HEK293 (cell line): ENCODE measurements around the gene FAM210B.

ENCODE experiments used
- CTCF ChIA-PET: fragments of 350-600 bp; formaldehyde crosslinking; extraction: SDS; loops from one replicate; lab custom pipeline; 2021; ENCODE audit warnings: antibody characterized with exemption; lab: Yijun Ruan, JAX
- POLR2A ChIA-PET: fragments of 300-600 bp; formaldehyde crosslinking; extraction: SDS; loops from one replicate; lab custom pipeline; 2020; ENCODE audit warnings: antibody characterized with exemption, inconsistent platforms; lab: Yijun Ruan, JAX
- H3K27ac ChIP-seq: fragments of 200-500 bp; sonication (Bioruptor generic); 2 replicates; pipeline ENCODE4 v1.5.1; 2014; ENCODE audit warnings: low read depth, low read length, control low read depth, inconsistent platforms; ENCODE audit errors: extremely low read depth
- H3K36me3 ChIP-seq, 2 experiments: fragments of 200-500 bp in 1 of 2; sonication (Bioruptor generic) in 1 of 2; 1 replicate in 1 of 2; 2 replicates in 1 of 2; pipeline ENCODE4 v1.5.1; 2014 to 2017; ENCODE audit warnings: inconsistent platforms in 2 of 2, low read length in 2 of 2; ENCODE audit not compliant: control insufficient read depth in 2 of 2, insufficient read depth in 1 of 2
- H3K4me1 ChIP-seq: fragments of 200-500 bp; sonication (Bioruptor generic); 2 replicates; pipeline ENCODE4 v1.5.1; 2014; ENCODE audit warnings: mild to moderate bottlenecking, low read length, inconsistent platforms; ENCODE audit not compliant: control insufficient read depth, insufficient read depth
- H3K4me3 ChIP-seq: 2 replicates; pipeline ENCODE4 v1.5.1; 2011; ENCODE audit warnings: low read depth, mild to moderate bottlenecking, control low read depth, low read length, moderate library complexity
- H3K9me3 ChIP-seq: fragments of 200-500 bp; sonication (Bioruptor generic); 2 replicates; pipeline ENCODE4 v1.5.1; 2014; ENCODE audit warnings: low read depth, low read length, inconsistent platforms; ENCODE audit not compliant: control insufficient read depth, insufficient read depth
- GLIS1 ChIP-seq: fragments of 450-650 bp; formaldehyde crosslinking; IDR thresholded peaks from 2 replicates; pipeline ENCODE4 v1.5.1; 2016; ENCODE audit warnings: missing biosample characterization, missing genetic modification characterization
- GLIS2 ChIP-seq: fragments of 450-650 bp; formaldehyde crosslinking; IDR thresholded peaks from 2 replicates; pipeline ENCODE4 v1.5.1; 2016; ENCODE audit warnings: missing biosample characterization, missing genetic modification characterization
- PBX3 ChIP-seq: sonication (generic); formaldehyde crosslinking; IDR thresholded peaks from 2 replicates; pipeline ENCODE4 v1.8.1; 2022; ENCODE audit warnings: mild to moderate bottlenecking, moderate library complexity, missing genetic modification reagents
- RBAK ChIP-seq: fragments of 450-650 bp; formaldehyde crosslinking; IDR thresholded peaks from 2 replicates; pipeline ENCODE4 v1.5.1; 2016; ENCODE audit warnings: missing biosample characterization, missing genetic modification characterization
- REPIN1 ChIP-seq: fragments of 450-650 bp; formaldehyde crosslinking; IDR thresholded peaks from 2 replicates; pipeline ENCODE4 v1.5.1; 2017; ENCODE audit warnings: missing biosample characterization, missing genetic modification characterization, low read depth
- TCF7L2 ChIP-seq: IDR thresholded peaks from 2 replicates; pipeline ENCODE4 v1.6.1; 2011; ENCODE audit warnings: low read depth, mild to moderate bottlenecking, inconsistent platforms, low read length, moderate library complexity, borderline replicate concordance
- ZBTB8A ChIP-seq: fragments of 450-650 bp; formaldehyde crosslinking; IDR thresholded peaks from 2 replicates; pipeline ENCODE4 v1.5.1; 2016; ENCODE audit warnings: missing biosample characterization, missing genetic modification characterization
- ZFP69B ChIP-seq: fragments of 450-650 bp; formaldehyde crosslinking; IDR thresholded peaks from 2 replicates; pipeline ENCODE4 v1.5.1; 2016; ENCODE audit warnings: missing biosample characterization, missing genetic modification characterization
- ZNF10 ChIP-seq: fragments of 450-650 bp; formaldehyde crosslinking; IDR thresholded peaks from 2 replicates; pipeline ENCODE4 v1.5.1; 2017; ENCODE audit warnings: missing biosample characterization, missing genetic modification characterization
- ZNF138 ChIP-seq: fragments of 450-650 bp; formaldehyde crosslinking; IDR thresholded peaks from 2 replicates; pipeline ENCODE4 v1.5.1; 2016; ENCODE audit warnings: missing biosample characterization, missing genetic modification characterization, borderline replicate concordance
- ZNF223 ChIP-seq: fragments of 450-650 bp; formaldehyde crosslinking; IDR thresholded peaks from 2 replicates; pipeline ENCODE4 v1.5.1; 2016; ENCODE audit warnings: missing biosample characterization, missing genetic modification characterization
- ZNF24 ChIP-seq: fragments of 450-650 bp; formaldehyde crosslinking; IDR thresholded peaks from 2 replicates; pipeline ENCODE4 v1.5.1; 2016; ENCODE audit warnings: missing biosample characterization, missing genetic modification characterization
- ZNF311 ChIP-seq: fragments of 450-650 bp; formaldehyde crosslinking; IDR thresholded peaks from 2 replicates; pipeline ENCODE4 v1.5.1; 2017; ENCODE audit warnings: missing biosample characterization, missing genetic modification characterization, borderline replicate concordance
- ZNF341 ChIP-seq: fragments of 450-650 bp; formaldehyde crosslinking; IDR thresholded peaks from 2 replicates; pipeline ENCODE4; 2016; ENCODE audit warnings: low read depth, missing biosample characterization, missing genetic modification characterization
- ZNF366 ChIP-seq: fragments of 450-650 bp; formaldehyde crosslinking; conservative IDR thresholded peaks from 2 replicates; pipeline ENCODE4 v1.5.1; 2016; ENCODE audit warnings: missing biosample characterization, missing genetic modification characterization
- ZNF37A ChIP-seq: fragments of 450-650 bp; IDR thresholded peaks from 2 replicates; pipeline ENCODE4 v1.5.1; 2018; ENCODE audit warnings: missing biosample characterization, missing genetic modification characterization
- ZNF423 ChIP-seq: fragments of 450-650 bp; formaldehyde crosslinking; IDR thresholded peaks from 2 replicates; pipeline ENCODE4 v1.5.1; 2016; ENCODE audit warnings: missing biosample characterization, missing genetic modification characterization
- ZNF473 ChIP-seq: fragments of 450-650 bp; formaldehyde crosslinking; IDR thresholded peaks from 2 replicates; pipeline ENCODE4 v1.5.1; 2017; ENCODE audit warnings: missing biosample characterization, missing genetic modification characterization
- ZNF501 ChIP-seq: fragments of 450-650 bp; formaldehyde crosslinking; IDR thresholded peaks from 2 replicates; pipeline ENCODE4 v1.5.1; 2016; ENCODE audit warnings: missing biosample characterization, missing genetic modification characterization
- ZNF830 ChIP-seq: fragments of 450-650 bp; IDR thresholded peaks from 2 replicates; pipeline ENCODE4 v1.5.0; 2018; ENCODE audit warnings: missing biosample characterization, missing genetic modification characterization, low read depth, mild to moderate bottlenecking, moderate library complexity
- TF ChIP-seq, protein P1 (sequence below): fragments of 450-650 bp; formaldehyde crosslinking; IDR thresholded peaks from 2 replicates; pipeline ENCODE4 v1.5.1; 2016; ENCODE audit warnings: missing biosample characterization, missing genetic modification characterization, borderline replicate concordance
- TF ChIP-seq, protein P2 (sequence below): fragments of 450-650 bp; formaldehyde crosslinking; IDR thresholded peaks from 2 replicates; pipeline ENCODE4 v1.5.1; 2016; ENCODE audit warnings: missing biosample characterization, missing genetic modification characterization
- TF ChIP-seq, protein P3 (sequence below): fragments of 450-650 bp; formaldehyde crosslinking; IDR thresholded peaks from 2 replicates; pipeline ENCODE4 v1.5.1; 2016; ENCODE audit warnings: missing biosample characterization, missing genetic modification characterization
- TF ChIP-seq, protein P4 (sequence below): fragments of 450-650 bp; formaldehyde crosslinking; IDR thresholded peaks from 2 replicates; pipeline ENCODE4 v1.5.1; 2016; ENCODE audit warnings: missing biosample characterization, missing genetic modification characterization

Gene FAM210B

GRCh38 chr20:56348746-56349145 lies 10.0 kb upstream of the FAM210B start (continued):
- TF ChIP-seq RBAK (tag by site-specific recombination) = no peak
- no peak for TF ChIP-seq PBX3 (CRISPR knock-in tag)
- no peak for TF ChIP-seq REPIN1 (tag by site-specific recombination)
- no peak for TF ChIP-seq ZNF223
- TF ChIP-seq ZNF311 (tag by site-specific recombination) = no peak
- TF ChIP-seq ZFP69B = no peak
- no peak for TF ChIP-seq ZNF423 (tag by site-specific recombination)
- TF ChIP-seq, protein P1, sequence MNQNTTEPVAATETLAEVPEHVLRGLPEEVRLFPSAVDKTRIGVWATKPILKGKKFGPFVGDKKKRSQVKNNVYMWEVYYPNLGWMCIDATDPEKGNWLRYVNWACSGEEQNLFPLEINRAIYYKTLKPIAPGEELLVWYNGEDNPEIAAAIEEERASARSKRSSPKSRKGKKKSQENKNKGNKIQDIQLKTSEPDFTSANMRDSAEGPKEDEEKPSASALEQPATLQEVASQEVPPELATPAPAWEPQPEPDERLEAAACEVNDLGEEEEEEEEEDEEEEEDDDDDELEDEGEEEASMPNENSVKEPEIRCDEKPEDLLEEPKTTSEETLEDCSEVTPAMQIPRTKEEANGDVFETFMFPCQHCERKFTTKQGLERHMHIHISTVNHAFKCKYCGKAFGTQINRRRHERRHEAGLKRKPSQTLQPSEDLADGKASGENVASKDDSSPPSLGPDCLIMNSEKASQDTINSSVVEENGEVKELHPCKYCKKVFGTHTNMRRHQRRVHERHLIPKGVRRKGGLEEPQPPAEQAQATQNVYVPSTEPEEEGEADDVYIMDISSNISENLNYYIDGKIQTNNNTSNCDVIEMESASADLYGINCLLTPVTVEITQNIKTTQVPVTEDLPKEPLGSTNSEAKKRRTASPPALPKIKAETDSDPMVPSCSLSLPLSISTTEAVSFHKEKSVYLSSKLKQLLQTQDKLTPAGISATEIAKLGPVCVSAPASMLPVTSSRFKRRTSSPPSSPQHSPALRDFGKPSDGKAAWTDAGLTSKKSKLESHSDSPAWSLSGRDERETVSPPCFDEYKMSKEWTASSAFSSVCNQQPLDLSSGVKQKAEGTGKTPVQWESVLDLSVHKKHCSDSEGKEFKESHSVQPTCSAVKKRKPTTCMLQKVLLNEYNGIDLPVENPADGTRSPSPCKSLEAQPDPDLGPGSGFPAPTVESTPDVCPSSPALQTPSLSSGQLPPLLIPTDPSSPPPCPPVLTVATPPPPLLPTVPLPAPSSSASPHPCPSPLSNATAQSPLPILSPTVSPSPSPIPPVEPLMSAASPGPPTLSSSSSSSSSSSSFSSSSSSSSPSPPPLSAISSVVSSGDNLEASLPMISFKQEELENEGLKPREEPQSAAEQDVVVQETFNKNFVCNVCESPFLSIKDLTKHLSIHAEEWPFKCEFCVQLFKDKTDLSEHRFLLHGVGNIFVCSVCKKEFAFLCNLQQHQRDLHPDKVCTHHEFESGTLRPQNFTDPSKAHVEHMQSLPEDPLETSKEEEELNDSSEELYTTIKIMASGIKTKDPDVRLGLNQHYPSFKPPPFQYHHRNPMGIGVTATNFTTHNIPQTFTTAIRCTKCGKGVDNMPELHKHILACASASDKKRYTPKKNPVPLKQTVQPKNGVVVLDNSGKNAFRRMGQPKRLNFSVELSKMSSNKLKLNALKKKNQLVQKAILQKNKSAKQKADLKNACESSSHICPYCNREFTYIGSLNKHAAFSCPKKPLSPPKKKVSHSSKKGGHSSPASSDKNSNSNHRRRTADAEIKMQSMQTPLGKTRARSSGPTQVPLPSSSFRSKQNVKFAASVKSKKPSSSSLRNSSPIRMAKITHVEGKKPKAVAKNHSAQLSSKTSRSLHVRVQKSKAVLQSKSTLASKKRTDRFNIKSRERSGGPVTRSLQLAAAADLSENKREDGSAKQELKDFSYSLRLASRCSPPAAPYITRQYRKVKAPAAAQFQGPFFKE (tag by site-specific recombination) = no peak
- TF ChIP-seq ZNF138 (tag by site-specific recombination) = no peak

DNA sequence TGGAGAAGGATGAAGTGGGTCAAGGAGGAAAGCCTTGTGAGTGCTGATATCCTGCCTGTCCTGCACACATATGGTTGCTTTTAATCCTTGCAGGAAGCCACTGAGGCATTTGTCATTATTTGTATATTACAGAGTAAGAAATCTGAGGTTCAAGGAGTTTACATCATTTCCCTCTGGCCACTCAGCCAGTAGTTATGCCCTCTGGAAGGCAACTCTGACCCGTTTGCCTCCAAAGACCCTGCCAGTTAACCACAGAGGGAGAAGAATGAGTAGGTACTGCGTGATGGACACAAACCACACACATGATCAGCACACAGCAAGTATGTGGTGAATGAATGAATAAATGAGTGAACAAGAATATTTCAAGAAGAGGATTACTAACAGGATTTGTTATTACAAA lies 7.9 kb upstream of the FAM210B start:
- H3K4me1 ChIP-seq = 0 out of 2 replicates have a peak, but pooled peaks cover 3% of the 10 kb centered on the region
- no peaks in the 10 kb centered on the region for H3K36me3 ChIP-seq
- no peak for TF ChIP-seq ZBTB8A
- TF ChIP-seq TCF7L2 = no peak
- TF ChIP-seq, protein P2, sequence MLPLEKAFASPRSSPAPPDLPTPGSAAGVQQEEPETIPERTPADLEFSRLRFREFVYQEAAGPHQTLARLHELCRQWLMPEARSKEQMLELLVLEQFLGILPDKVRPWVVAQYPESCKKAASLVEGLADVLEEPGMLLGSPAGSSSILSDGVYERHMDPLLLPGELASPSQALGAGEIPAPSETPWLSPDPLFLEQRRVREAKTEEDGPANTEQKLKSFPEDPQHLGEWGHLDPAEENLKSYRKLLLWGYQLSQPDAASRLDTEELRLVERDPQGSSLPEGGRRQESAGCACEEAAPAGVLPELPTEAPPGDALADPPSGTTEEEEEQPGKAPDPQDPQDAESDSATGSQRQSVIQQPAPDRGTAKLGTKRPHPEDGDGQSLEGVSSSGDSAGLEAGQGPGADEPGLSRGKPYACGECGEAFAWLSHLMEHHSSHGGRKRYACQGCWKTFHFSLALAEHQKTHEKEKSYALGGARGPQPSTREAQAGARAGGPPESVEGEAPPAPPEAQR (tag by site-specific recombination) = no peak
- no peak for TF ChIP-seq ZNF341 (tag by site-specific recombination)
- no peak for TF ChIP-seq ZNF366
- TF ChIP-seq, protein P3, sequence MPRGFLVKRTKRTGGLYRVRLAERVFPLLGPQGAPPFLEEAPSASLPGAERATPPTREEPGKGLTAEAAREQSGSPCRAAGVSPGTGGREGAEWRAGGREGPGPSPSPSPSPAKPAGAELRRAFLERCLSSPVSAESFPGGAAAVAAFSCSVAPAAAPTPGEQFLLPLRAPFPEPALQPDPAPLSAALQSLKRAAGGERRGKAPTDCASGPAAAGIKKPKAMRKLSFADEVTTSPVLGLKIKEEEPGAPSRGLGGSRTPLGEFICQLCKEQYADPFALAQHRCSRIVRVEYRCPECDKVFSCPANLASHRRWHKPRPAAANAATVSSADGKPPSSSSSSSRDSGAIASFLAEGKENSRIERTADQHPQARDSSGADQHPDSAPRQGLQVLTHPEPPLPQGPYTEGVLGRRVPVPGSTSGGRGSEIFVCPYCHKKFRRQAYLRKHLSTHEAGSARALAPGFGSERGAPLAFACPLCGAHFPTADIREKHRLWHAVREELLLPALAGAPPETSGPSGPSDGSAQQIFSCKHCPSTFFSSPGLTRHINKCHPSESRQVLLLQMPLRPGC (tag by site-specific recombination) = no peak
- TF ChIP-seq GLIS2 (tag by site-specific recombination) = no peak
- TF ChIP-seq GLIS1 (tag by site-specific recombination) = no peak
- TF ChIP-seq ZNF24 (tag by site-specific recombination) = no peak
- TF ChIP-seq ZNF501 (tag by site-specific recombination) = no peak
- TF ChIP-seq ZNF37A (tag by site-specific recombination) = no peak
- TF ChIP-seq, protein P4, sequence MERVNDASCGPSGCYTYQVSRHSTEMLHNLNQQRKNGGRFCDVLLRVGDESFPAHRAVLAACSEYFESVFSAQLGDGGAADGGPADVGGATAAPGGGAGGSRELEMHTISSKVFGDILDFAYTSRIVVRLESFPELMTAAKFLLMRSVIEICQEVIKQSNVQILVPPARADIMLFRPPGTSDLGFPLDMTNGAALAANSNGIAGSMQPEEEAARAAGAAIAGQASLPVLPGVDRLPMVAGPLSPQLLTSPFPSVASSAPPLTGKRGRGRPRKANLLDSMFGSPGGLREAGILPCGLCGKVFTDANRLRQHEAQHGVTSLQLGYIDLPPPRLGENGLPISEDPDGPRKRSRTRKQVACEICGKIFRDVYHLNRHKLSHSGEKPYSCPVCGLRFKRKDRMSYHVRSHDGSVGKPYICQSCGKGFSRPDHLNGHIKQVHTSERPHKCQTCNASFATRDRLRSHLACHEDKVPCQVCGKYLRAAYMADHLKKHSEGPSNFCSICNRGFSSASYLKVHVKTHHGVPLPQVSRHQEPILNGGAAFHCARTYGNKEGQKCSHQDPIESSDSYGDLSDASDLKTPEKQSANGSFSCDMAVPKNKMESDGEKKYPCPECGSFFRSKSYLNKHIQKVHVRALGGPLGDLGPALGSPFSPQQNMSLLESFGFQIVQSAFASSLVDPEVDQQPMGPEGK = no peak
- no peak for TF ChIP-seq ZNF830 (tag by site-specific recombination)
- TF ChIP-seq ZNF10 (tag by site-specific recombination) = no peak
- no peak for TF ChIP-seq ZNF473 (tag by site-specific recombination)
- POLR2A ChIA-PET = no interaction called here
- H3K9me3 ChIP-seq = no peaks in the 10 kb centered on the region
- no peak overlapping the region for H3K27ac ChIP-seq
- CTCF ChIA-PET = no interaction called here
- H3K4me3 ChIP-seq = no peak overlapping the region
